Psoas muscle (tissue), 8 donors: Measurements from ENCODE around the gene LHFPL3. TPM values are rescaled to one million over a fixed set of nuclear protein-coding genes. Genes with fewer than 3 reads are reported as not detected.

ENCODE experiments used
- ATAC-seq, 4 donors: fragments of 200-7000 bp; cut with Tn5 transposase; one replicate each; pipeline ENCODE4 v1.9.1; 2020; ENCODE audit warnings: moderate library complexity in 3 of 4, mild to moderate bottlenecking in 2 of 4
- DNase-seq, 2 donors: peaks; one replicate each; pipeline ENCODE4 v3.0.0-alpha.2; 2020
- H3K27ac ChIP-seq: fragments of 200-600 bp; one replicate; pipeline ENCODE4 v1.8.0; 2022
- H3K27me3 ChIP-seq, 3 donors: fragments of 200-600 bp in 1 of 3; one replicate each; pipeline versions ENCODE4 v1.6.1 to v1.8.0; 2013 to 2022; ENCODE audit warnings: low read length in 2 of 3, mild to moderate bottlenecking in 2 of 3, moderate library complexity in 1 of 3; ENCODE audit not compliant: insufficient read depth in 3 of 3
- H3K36me3 ChIP-seq, 2 donors: fragments of 200-600 bp in 1 of 2; one replicate each; pipeline versions ENCODE4 v1.6.1 to v1.8.0; 2013 to 2022; ENCODE audit warnings: low read depth in 1 of 2, mild to moderate bottlenecking in 1 of 2, moderate library complexity in 1 of 2; ENCODE audit not compliant: insufficient read depth in 1 of 2
- H3K4me1 ChIP-seq: fragments of 200-600 bp; one replicate; pipeline ENCODE4 v1.8.0; 2022
- H3K4me3 ChIP-seq: fragments of 200-600 bp; one replicate; pipeline ENCODE4 v1.8.0; 2022; ENCODE audit warnings: mild to moderate bottlenecking
- H3K9me3 ChIP-seq: fragments of 200-600 bp; one replicate; pipeline ENCODE4 v1.8.0; 2022
- CTCF ChIP-seq: fragments of 200-600 bp; IDR thresholded peaks from one replicate; pipeline ENCODE4 v1.8.0; 2022; ENCODE audit warnings: antibody characterized with exemption
- WGBS, 3 donors: extraction: QIAGEN DNeasy Blood & Tissue Kit; methylation state at CpG; one replicate each; pipeline versions ENCODE4 v1.1.6 to v1.1.7; 2013; 5-methylcytosine and 5-hydroxymethylcytosine counted together
- intact Hi-C, 2 donors: fragments of 100-400 bp; cut with DNase I; formaldehyde crosslinking; loops; one replicate each; pipeline versions ENCODE4 v1.11.0 to v1.14.2; 2022
- polyA plus RNA-seq, 3 donors: library from polyadenylated mRNA; stranded (reverse); fragments of 200-250 nt; gene quantifications; one replicate each; pipeline ENCODE4 v1.2.3, GENCODE V29; 2013
- total RNA-seq, 4 donors: library from RNA; stranded (reverse); fragmentation: NEBNext Ultra II Directional in 2 of 4; extraction: Animal tissue kit (Norgen Biotek cat#: 25700) in 2 of 4; gene quantifications; one replicate each; pipeline versions ENCODE4 v1.2.1 to v1.2.4, GENCODE V29; 2021 to 2023
- donor health status: healthy with polysubstance abuse.
- donor health status: DM: no; HTN: no; CAD: no; lungs with moderate emphysema.
- donor health status: Bipolar disorder and iron deficiency.
- donor health status: healthy.
- donor health status: DM: yes; HTN: yes; CAD: no.
- donor health status: DM: no; HTN: no; CAD: no.
- donor health status: DM: no; HTN: no; CAD: no.
- donor health status: DM: yes; HTN: yes; CAD: no.

LHFPL3 gene
- total and polyA plus RNA-seq, 7 donors: not detected

GRCh38 chr7:104445393-104445792 lies 117.0 kb downstream of the LHFPL3 start:
- ATAC-seq (no peak), DNase-seq (no peak)
- no peaks in the 10 kb centered on the region for H3K4me1 ChIP-seq
- intact Hi-C loops: no loop called here
- no peak overlapping the region for H3K27ac ChIP-seq
- no peaks in the 10 kb centered on the region for H3K36me3 ChIP-seq
- H3K27me3 ChIP-seq: no peaks in the 10 kb centered on the region
- no peak for TF ChIP-seq CTCF
- no peak overlapping the region for H3K4me3 ChIP-seq
- H3K9me3 ChIP-seq: no peaks in the 10 kb centered on the region
- WGBS, 3 donors: 87 to 95% (median 94%) methylated on average over 1 of the region's 1 CpG

- Histone ChIP-seq H3K27me3 (no peaks in the 10 kb centered on the region), H3K27ac (no peak overlapping the region), H3K4me3 (no peak overlapping the region), H3K4me1 (no peaks in the 10 kb centered on the region), H3K9me3 (no peaks in the 10 kb centered on the region), H3K36me3 (no peaks in the 10 kb centered on the region)
- no peak for TF ChIP-seq CTCF
- DNase-seq (no peak), ATAC-seq (no peak)
- 64 to 74% (median 66%) methylated on average over 5 of the region's 5 CpGs for WGBS, 3 donors
- intact Hi-C loops: no loop called here
Observed at GRCh38 chr7:104450861-104451260, 122.5 kb downstream of the LHFPL3 start.

GRCh38 chr7:104453190-104453589 lies 124.8 kb downstream of the LHFPL3 start:
- TF ChIP-seq CTCF: no peak
- Histone ChIP-seq H3K4me3 (no peak overlapping the region), H3K4me1 (no peaks in the 10 kb centered on the region), H3K36me3 (no peaks in the 10 kb centered on the region), H3K27ac (no peak overlapping the region), H3K27me3 (no peaks in the 10 kb centered on the region), H3K9me3 (peaks cover 4% of the 10 kb centered on the region)
- 72 to 76% (median 73%) methylated on average over 3 of the region's 3 CpGs for WGBS, 3 donors
- intact Hi-C loops: no loop called here
- no peak for ATAC-seq
- DNase-seq: no peak

- ATAC-seq: no peak
- no peak for TF ChIP-seq CTCF
- H3K9me3 ChIP-seq: peaks cover 8% of the 10 kb centered on the region
- intact Hi-C loops: no loop called here
- no peaks in the 10 kb centered on the region for H3K36me3 ChIP-seq
- no peak overlapping the region for H3K4me3 ChIP-seq
- WGBS, 3 donors: 75 to 82% (median 81%) methylated on average over 3 of the region's 3 CpGs
- no peak for DNase-seq
- H3K27me3 ChIP-seq: no peaks in the 10 kb centered on the region
- H3K27ac ChIP-seq: no peak overlapping the region
- no peaks in the 10 kb centered on the region for H3K4me1 ChIP-seq
Observed at GRCh38 chr7:104458875-104459274, 130.5 kb downstream of the LHFPL3 start.

GRCh38 chr7:104469166-104469820 lies 140.9 kb downstream of the LHFPL3 start:
- 72 to 84% (median 79%) methylated on average over 1 of the region's 1 CpG for WGBS, 3 donors

More at GRCh38 chr7:104469166-104469820, 140.9 kb downstream of the LHFPL3 start:
- no peaks in the 10 kb centered on the region for H3K4me1 ChIP-seq
- H3K9me3 ChIP-seq: no peaks in the 10 kb centered on the region
- DNase-seq: no peak
- H3K27ac ChIP-seq: no peak overlapping the region
- intact Hi-C loops: no loop called here
- no peak for ATAC-seq
- no peak for TF ChIP-seq CTCF
- no peaks in the 10 kb centered on the region for H3K36me3 ChIP-seq
- H3K27me3 ChIP-seq: no peaks in the 10 kb centered on the region
- no peak overlapping the region for H3K4me3 ChIP-seq
